SK-N-SH (cell line): ENCODE measurements around the gene CSNK2B. TPM values are rescaled to one million over a fixed set of nuclear protein-coding genes. Genes with fewer than 3 reads are reported as not detected.

Source experiments
- CTCF ChIA-PET: fragments of 300-600, 350-600 bp; formaldehyde crosslinking; extraction: SDS; loops from one replicate; lab custom pipeline; 2021; lab: Yijun Ruan, JAX
- POLR2A ChIA-PET: fragments of 350-600 bp; sonication (Branson Sonifier 250); formaldehyde crosslinking; extraction: SDS; loops from one replicate; lab custom pipeline; 2020; ENCODE audit warnings: antibody characterized with exemption, inconsistent platforms; lab: Yijun Ruan, JAX
- DNase-seq: peaks from one replicate; pipeline ENCODE4 v3.0.0; 2012
- H2AFZ ChIP-seq: fragments of 200-600 bp; sonication (generic); 2 replicates; pipeline ENCODE4 v1.8.1; 2016; ENCODE audit warnings: antibody characterized with exemption, mild to moderate bottlenecking, low read depth
- H3F3A ChIP-seq: fragments of 200-600 bp; sonication (generic); replicated peaks from 2 replicates; pipeline ENCODE3; 2016; ENCODE audit warnings: antibody characterized with exemption, mild to moderate bottlenecking; ENCODE audit not compliant: insufficient read depth
- H3K27ac ChIP-seq, 2 experiments: fragments of 200-500 bp in 1 of 2; fragments of 200-600 bp in 1 of 2; sonication (Bioruptor generic) in 1 of 2; sonication (generic), shearing (Covaris generic) in 1 of 2; 2 replicates each; pipeline versions ENCODE4 v1.5.1 to v1.6.1; 2014 to 2016; ENCODE audit warnings: low read depth in 2 of 2, inconsistent platforms in 1 of 2, low read length in 1 of 2, mild to moderate bottlenecking in 1 of 2, mixed read lengths in 1 of 2
- H3K27me3 ChIP-seq: fragments of 200-600 bp; sonication (generic), shearing (Covaris generic); 2 replicates; pipeline ENCODE4 v1.6.1; 2016; ENCODE audit warnings: mixed run types; ENCODE audit not compliant: insufficient read depth
- H3K36me3 ChIP-seq, 2 experiments: fragments of 200-500 bp in 1 of 2; fragments of 200-600 bp in 1 of 2; sonication (Bioruptor generic) in 1 of 2; sonication (generic) in 1 of 2; replicated peaks in 1 of 2; 2 replicates each; pipeline versions ENCODE3 to v1.5.1; 2014 to 2016; ENCODE audit warnings: low read length in 1 of 2, mild to moderate bottlenecking in 1 of 2; ENCODE audit not compliant: insufficient read depth in 2 of 2, control insufficient read depth in 1 of 2
- H3K4me1 ChIP-seq, 2 experiments: fragments of 200-500 bp in 1 of 2; fragments of 200-600 bp in 1 of 2; sonication (Bioruptor generic) in 1 of 2; sonication (generic), shearing (Covaris generic) in 1 of 2; 2 replicates each; pipeline versions ENCODE4 v1.5.1 to v1.6.1; 2014 to 2016; ENCODE audit warnings: low read depth in 1 of 2, low read length in 1 of 2, mixed run types in 1 of 2; ENCODE audit not compliant: insufficient read depth in 2 of 2, control insufficient read depth in 1 of 2
- H3K4me2 ChIP-seq: fragments of 200-600 bp; sonication (generic), shearing (Covaris generic); 2 replicates; pipeline ENCODE4 v1.6.1; 2017; ENCODE audit warnings: mixed run types
- H3K4me3 ChIP-seq, 2 experiments: fragments of 200-500 bp in 1 of 2; fragments of 200-600 bp in 1 of 2; sonication (Bioruptor generic) in 1 of 2; sonication (generic), shearing (Covaris generic) in 1 of 2; 2 replicates each; pipeline versions ENCODE4 v1.5.1 to v1.8.1; 2014 to 2016; ENCODE audit warnings: low read depth in 2 of 2, inconsistent platforms in 1 of 2, low read length in 1 of 2, mild to moderate bottlenecking in 1 of 2, mixed read lengths in 1 of 2, moderate library complexity in 1 of 2
- H3K79me2 ChIP-seq: fragments of 200-600 bp; sonication (generic); 2 replicates; pipeline ENCODE4 v1.8.1; 2017; ENCODE audit warnings: mild to moderate bottlenecking; ENCODE audit not compliant: insufficient read depth
- H3K9ac ChIP-seq: fragments of 200-600 bp; sonication (generic); 2 replicates; pipeline ENCODE4 v1.6.1; 2017; ENCODE audit warnings: mixed run types
- H3K9me2 ChIP-seq: fragments of 200-600 bp; sonication (generic); 2 replicates; pipeline ENCODE4 v1.6.1; 2017; ENCODE audit warnings: mixed run types
- H3K9me3 ChIP-seq: fragments of 200-600 bp; sonication (generic); 2 replicates; pipeline ENCODE4 v1.6.1; 2017; ENCODE audit warnings: mixed run types, mild to moderate bottlenecking, moderate library complexity
- H4K20me1 ChIP-seq: fragments of 200-600 bp; sonication (generic); 2 replicates; pipeline ENCODE4 v1.6.1; 2017; ENCODE audit warnings: mild to moderate bottlenecking, mixed run types; ENCODE audit not compliant: insufficient read depth
- CHD2 ChIP-seq: fragments of 150-350 bp; IDR thresholded peaks from 2 replicates; pipeline ENCODE4 v1.6.1; 2018; ENCODE audit warnings: low read length; ENCODE audit not compliant: partially characterized antibody
- ELF1 ChIP-seq: IDR thresholded peaks from 2 replicates; pipeline ENCODE4 v1.4.0; 2012
- EP300 ChIP-seq, 2 experiments: IDR thresholded peaks; 2 replicates each; pipeline versions ENCODE4 v1.4.0 to v1.6.1; 2012; ENCODE audit warnings: borderline replicate concordance in 1 of 2, low read depth in 1 of 2, low read length in 1 of 2
- EZH2phosphoT487 ChIP-seq: fragments of 200-600 bp; sonication (generic); IDR thresholded peaks from 2 replicates; pipeline ENCODE4 v1.6.1; 2017; ENCODE audit warnings: low read depth, mixed run types, mild to moderate bottlenecking, antibody characterized with exemption, moderate library complexity, borderline replicate concordance
- FOXM1 ChIP-seq: IDR thresholded peaks from 2 replicates; pipeline ENCODE4 v1.4.0; 2012; ENCODE audit warnings: low read depth, mild to moderate bottlenecking
- GABPA ChIP-seq: IDR thresholded peaks from 2 replicates; pipeline ENCODE4 v1.4.0; 2012; ENCODE audit warnings: low read depth, mild to moderate bottlenecking
- JUND ChIP-seq: IDR thresholded peaks from 2 replicates; pipeline ENCODE4 v1.4.0; 2012
- MXI1 ChIP-seq: IDR thresholded peaks from 2 replicates; pipeline ENCODE4 v1.6.1; 2012; ENCODE audit warnings: mild to moderate bottlenecking, low read depth, low read length, improper control_type of control experiment
- NRF1 ChIP-seq: IDR thresholded peaks from 2 replicates; pipeline ENCODE4 v1.6.1; 2012; ENCODE audit warnings: low read depth, mild to moderate bottlenecking, low read length
- POLR2AphosphoS5 ChIP-seq: IDR thresholded peaks from 2 replicates; pipeline ENCODE4 v1.6.1; 2012; ENCODE audit warnings: low read depth, low read length
- RAD21 ChIP-seq: IDR thresholded peaks from 2 replicates; pipeline ENCODE4 v1.6.1; 2012; ENCODE audit warnings: mild to moderate bottlenecking, low read length
- RFX5 ChIP-seq: IDR thresholded peaks from 2 replicates; pipeline ENCODE4 v1.6.1; 2012; ENCODE audit warnings: mild to moderate bottlenecking, improper control_type of control experiment, low read length
- TAF1 ChIP-seq: IDR thresholded peaks from 2 replicates; pipeline ENCODE4 v1.6.1; 2012; ENCODE audit warnings: low read depth, mild to moderate bottlenecking, low read length, moderate library complexity, borderline replicate concordance
- TCF12 ChIP-seq: IDR thresholded peaks from 2 replicates; pipeline ENCODE4 v1.4.0; 2012
- TEAD4 ChIP-seq: IDR thresholded peaks from 2 replicates; pipeline ENCODE4 v1.4.0; 2012; ENCODE audit warnings: mild to moderate bottlenecking, borderline replicate concordance; ENCODE audit not compliant: insufficient read depth
- WGBS: methylation state at CpG from one replicate; pipeline ENCODE4 v1.1.6; 2017; ENCODE audit warnings: low lambda C conversion rate; 5-methylcytosine and 5-hydroxymethylcytosine counted together
- polyA plus RNA-seq, 3 experiments: library from polyadenylated mRNA; depleted of rRNA; stranded (reverse); fragments of >200 nt; gene quantifications; 2 replicates each; pipeline ENCODE4 v1.2.3, GENCODE V29; 2012
- TF ChIP-seq, protein P1 (sequence below): IDR thresholded peaks from 2 replicates; pipeline ENCODE4 v1.4.0; 2012; ENCODE audit warnings: low read depth, borderline replicate concordance
- TF ChIP-seq, protein P2 (sequence below): fragments of 150-350 bp; IDR thresholded peaks from 2 replicates; pipeline ENCODE4 v1.6.1; 2017; ENCODE audit warnings: antibody characterized with exemption, low read length, low read depth, borderline replicate concordance
- TF ChIP-seq, protein P3 (sequence below): IDR thresholded peaks from 2 replicates; pipeline ENCODE4; 2012
- TF ChIP-seq, protein P4 (sequence below): IDR thresholded peaks from 2 replicates; pipeline ENCODE4 v1.6.1; 2012; ENCODE audit warnings: mild to moderate bottlenecking, low read depth, low read length, moderate library complexity
- TF ChIP-seq, protein P5 (sequence below): fragments of 150-350 bp; IDR thresholded peaks from 2 replicates; pipeline ENCODE4 v1.6.1; 2016; ENCODE audit warnings: mild to moderate bottlenecking, low read depth, low read length
- TF ChIP-seq, protein P6 (sequence below): fragments of 200-600 bp; sonication (generic); IDR thresholded peaks from 2 replicates; pipeline ENCODE4 v1.6.1; 2017; ENCODE audit warnings: antibody characterized with exemption, mild to moderate bottlenecking, moderate library complexity

Gene CSNK2B
- polyA plus RNA-seq, 1 of the 3 experiments (the other 2 are of a cell fraction) = 101 TPM

DNA sequence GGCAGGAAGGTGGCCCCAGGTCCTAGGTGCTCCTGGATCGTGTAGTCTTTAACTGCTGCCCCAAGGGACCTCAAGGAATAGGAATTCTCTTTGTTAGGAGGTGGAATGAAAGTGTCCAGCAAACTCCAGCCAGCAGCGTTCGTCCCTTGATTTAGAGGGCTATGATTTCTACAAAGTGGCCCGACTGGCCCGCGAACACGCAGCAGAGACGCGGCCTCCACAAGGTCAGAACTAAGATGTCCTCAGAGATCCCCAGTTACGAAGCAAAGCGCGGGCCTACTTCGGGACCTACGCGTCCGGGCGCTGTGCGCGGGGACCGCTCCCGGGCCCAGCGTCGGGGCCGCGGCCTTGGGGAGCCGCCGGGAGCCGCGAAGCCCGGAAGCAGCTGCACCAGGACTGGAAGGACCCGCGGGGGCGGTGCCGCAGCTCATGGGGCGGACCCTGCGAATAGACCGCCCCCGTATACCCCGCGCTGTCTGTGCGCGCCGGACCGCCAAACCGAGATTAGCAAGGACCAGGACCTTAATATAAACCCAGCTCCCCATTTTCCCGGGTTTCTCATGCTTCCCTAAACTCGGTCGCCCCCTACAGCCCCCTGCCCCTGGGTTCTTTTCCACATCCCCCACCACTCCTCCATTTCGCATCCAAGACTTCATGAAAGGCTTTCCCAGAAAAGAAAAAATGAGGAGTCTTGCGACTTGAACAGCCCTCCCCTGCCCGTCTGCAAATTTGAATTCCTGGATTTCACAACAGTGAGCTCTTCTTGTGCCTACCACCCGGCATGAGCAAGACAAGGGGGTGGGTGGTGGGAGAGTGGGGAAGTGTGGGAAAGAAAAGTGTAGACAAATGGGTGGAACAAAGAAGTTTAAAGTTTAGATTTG is 5.3 kb upstream of the CSNK2B start, which contains the start of gene C6orf47:
Gene C6orf47 (minus strand): TSS at position 398 of the 881 bp plus-strand sequence. CDS start 831 bp downstream, outside the sequence.
- H3K36me3 ChIP-seq = peaks cover 14 to 15% of the 10 kb centered on the region in 2 experiments
- H3K4me3 ChIP-seq = peak within 1 kb of the TSS; percentile 85
- CTCF ChIA-PET = interaction anchor here (1.0 to 2.0 kb wide), 4 partner anchors 9 to 131 kb away, joined by 4 to 9 read pairs (median 6); partner anchors contain the start of gene BAG6
- WGBS = 1% methylated on average over 19 of the region's 52 CpGs
- H4K20me1 ChIP-seq = peaks cover 8% of the 10 kb centered on the region; the same call in 1 of the 2 replicates
- peak within 1 kb of the TSS; percentile 86 for H3K9ac ChIP-seq
- peak within 1 kb of the TSS; percentile 67 to 86 for H3K27ac ChIP-seq
- peak within 1 kb of the TSS; percentile 48 for H2AFZ ChIP-seq
- H3K4me2 ChIP-seq = peak within 1 kb of the TSS; percentile 97
- H3K9me3 ChIP-seq = no peaks in the 10 kb centered on the region
- no peaks in the 10 kb centered on the region for H3K27me3 ChIP-seq
- peaks cover 22 to 35% of the 10 kb centered on the region in 2 experiments; a peak in 2 of 4 replicates for H3K4me1 ChIP-seq
- peak; percentile 95 for DNase-seq
- peaks cover 80% of the 10 kb centered on the region for H3K79me2 ChIP-seq
- H3F3A ChIP-seq = peaks cover 27% of the 10 kb centered on the region
- no peaks in the 10 kb centered on the region for H3K9me2 ChIP-seq
- POLR2A ChIA-PET = interaction anchor here (0.5 to 2.3 kb wide), 7 partner anchors 9 to 174 kb away, joined by 3 to 16 read pairs (median 4); partner anchors contain the start of genes ABHD16A and BAG6
- TF ChIP-seq TCF12 (no peak), CHD2 (no peak), FOXM1 (no peak), POLR2AphosphoS5 (peak; percentile 84; the same call in 1 of the 2 replicates), EP300 (IDR thresholded peaks at IDR 0.05; ENCODE audit: borderline replicate concordance in 1 of 2, low read depth in 1 of 2, low read length in 1 of 2) (peak in 1 of 2 experiments; percentile 8; a peak in 1 of 4 replicates), EZH2phosphoT487 (no peak), NRF1 (0 out of 2 replicates have a peak, but pooled peaks have one; percentile 2), GABPA (peak; percentile 44), MXI1 (peak; percentile 69), TEAD4 (no peak), TAF1 (peak; percentile 76; the same call in 1 of the 2 replicates), RAD21 (peak; percentile 6; the same call in 1 of the 2 replicates), ELF1 (peak; percentile 81), RFX5 (no peak), JUND (0 out of 2 replicates have a peak, but pooled peaks have one; percentile 8)
- TF ChIP-seq, protein P1, sequence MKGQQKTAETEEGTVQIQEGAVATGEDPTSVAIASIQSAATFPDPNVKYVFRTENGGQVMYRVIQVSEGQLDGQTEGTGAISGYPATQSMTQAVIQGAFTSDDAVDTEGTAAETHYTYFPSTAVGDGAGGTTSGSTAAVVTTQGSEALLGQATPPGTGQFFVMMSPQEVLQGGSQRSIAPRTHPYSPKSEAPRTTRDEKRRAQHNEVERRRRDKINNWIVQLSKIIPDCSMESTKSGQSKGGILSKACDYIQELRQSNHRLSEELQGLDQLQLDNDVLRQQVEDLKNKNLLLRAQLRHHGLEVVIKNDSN = no peak
- TF ChIP-seq, protein P2, sequence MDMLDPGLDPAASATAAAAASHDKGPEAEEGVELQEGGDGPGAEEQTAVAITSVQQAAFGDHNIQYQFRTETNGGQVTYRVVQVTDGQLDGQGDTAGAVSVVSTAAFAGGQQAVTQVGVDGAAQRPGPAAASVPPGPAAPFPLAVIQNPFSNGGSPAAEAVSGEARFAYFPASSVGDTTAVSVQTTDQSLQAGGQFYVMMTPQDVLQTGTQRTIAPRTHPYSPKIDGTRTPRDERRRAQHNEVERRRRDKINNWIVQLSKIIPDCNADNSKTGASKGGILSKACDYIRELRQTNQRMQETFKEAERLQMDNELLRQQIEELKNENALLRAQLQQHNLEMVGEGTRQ = no peak
- TF ChIP-seq, protein P3, sequence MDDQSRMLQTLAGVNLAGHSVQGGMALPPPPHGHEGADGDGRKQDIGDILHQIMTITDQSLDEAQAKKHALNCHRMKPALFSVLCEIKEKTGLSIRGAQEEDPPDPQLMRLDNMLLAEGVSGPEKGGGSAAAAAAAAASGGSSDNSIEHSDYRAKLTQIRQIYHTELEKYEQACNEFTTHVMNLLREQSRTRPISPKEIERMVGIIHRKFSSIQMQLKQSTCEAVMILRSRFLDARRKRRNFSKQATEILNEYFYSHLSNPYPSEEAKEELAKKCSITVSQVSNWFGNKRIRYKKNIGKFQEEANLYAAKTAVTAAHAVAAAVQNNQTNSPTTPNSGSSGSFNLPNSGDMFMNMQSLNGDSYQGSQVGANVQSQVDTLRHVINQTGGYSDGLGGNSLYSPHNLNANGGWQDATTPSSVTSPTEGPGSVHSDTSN = peak; percentile 54
- TF ChIP-seq, protein P4, sequence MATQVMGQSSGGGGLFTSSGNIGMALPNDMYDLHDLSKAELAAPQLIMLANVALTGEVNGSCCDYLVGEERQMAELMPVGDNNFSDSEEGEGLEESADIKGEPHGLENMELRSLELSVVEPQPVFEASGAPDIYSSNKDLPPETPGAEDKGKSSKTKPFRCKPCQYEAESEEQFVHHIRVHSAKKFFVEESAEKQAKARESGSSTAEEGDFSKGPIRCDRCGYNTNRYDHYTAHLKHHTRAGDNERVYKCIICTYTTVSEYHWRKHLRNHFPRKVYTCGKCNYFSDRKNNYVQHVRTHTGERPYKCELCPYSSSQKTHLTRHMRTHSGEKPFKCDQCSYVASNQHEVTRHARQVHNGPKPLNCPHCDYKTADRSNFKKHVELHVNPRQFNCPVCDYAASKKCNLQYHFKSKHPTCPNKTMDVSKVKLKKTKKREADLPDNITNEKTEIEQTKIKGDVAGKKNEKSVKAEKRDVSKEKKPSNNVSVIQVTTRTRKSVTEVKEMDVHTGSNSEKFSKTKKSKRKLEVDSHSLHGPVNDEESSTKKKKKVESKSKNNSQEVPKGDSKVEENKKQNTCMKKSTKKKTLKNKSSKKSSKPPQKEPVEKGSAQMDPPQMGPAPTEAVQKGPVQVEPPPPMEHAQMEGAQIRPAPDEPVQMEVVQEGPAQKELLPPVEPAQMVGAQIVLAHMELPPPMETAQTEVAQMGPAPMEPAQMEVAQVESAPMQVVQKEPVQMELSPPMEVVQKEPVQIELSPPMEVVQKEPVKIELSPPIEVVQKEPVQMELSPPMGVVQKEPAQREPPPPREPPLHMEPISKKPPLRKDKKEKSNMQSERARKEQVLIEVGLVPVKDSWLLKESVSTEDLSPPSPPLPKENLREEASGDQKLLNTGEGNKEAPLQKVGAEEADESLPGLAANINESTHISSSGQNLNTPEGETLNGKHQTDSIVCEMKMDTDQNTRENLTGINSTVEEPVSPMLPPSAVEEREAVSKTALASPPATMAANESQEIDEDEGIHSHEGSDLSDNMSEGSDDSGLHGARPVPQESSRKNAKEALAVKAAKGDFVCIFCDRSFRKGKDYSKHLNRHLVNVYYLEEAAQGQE = no peak; the same call in 1 of the 2 replicates
- TF ChIP-seq, protein P5, sequence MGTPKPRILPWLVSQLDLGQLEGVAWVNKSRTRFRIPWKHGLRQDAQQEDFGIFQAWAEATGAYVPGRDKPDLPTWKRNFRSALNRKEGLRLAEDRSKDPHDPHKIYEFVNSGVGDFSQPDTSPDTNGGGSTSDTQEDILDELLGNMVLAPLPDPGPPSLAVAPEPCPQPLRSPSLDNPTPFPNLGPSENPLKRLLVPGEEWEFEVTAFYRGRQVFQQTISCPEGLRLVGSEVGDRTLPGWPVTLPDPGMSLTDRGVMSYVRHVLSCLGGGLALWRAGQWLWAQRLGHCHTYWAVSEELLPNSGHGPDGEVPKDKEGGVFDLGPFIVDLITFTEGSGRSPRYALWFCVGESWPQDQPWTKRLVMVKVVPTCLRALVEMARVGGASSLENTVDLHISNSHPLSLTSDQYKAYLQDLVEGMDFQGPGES = no peak
- TF ChIP-seq, protein P6, sequence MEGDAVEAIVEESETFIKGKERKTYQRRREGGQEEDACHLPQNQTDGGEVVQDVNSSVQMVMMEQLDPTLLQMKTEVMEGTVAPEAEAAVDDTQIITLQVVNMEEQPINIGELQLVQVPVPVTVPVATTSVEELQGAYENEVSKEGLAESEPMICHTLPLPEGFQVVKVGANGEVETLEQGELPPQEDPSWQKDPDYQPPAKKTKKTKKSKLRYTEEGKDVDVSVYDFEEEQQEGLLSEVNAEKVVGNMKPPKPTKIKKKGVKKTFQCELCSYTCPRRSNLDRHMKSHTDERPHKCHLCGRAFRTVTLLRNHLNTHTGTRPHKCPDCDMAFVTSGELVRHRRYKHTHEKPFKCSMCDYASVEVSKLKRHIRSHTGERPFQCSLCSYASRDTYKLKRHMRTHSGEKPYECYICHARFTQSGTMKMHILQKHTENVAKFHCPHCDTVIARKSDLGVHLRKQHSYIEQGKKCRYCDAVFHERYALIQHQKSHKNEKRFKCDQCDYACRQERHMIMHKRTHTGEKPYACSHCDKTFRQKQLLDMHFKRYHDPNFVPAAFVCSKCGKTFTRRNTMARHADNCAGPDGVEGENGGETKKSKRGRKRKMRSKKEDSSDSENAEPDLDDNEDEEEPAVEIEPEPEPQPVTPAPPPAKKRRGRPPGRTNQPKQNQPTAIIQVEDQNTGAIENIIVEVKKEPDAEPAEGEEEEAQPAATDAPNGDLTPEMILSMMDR = no peak
